ENCODE data around the gene ANP32D.
"Not testable (repeated sequence)": the region's sequence is repeated elsewhere in the genome, so short reads cannot be mapped to it uniquely, and the experiment has no call there.

DNA sequence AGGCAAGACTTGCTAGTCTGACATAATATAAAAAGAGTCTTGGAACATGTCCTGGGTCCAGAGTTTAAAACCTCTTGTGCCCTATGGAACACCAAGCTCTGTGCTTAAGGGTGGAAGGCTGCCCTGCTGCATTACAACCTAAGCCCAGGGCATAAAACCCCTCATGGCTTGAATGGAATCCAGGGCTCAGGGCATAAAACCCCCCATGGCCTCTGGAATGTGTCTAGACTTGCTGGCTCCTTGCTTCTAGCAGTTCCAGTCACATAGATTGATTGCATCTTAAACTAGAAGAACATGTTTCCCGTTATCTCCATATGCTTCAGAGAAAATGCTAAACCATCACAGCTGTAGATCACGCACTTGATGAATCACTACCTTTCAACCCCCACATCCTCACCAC lies 34.5 kb downstream of the ANP32D start:
- TF ChIP-seq, protein P1, sequence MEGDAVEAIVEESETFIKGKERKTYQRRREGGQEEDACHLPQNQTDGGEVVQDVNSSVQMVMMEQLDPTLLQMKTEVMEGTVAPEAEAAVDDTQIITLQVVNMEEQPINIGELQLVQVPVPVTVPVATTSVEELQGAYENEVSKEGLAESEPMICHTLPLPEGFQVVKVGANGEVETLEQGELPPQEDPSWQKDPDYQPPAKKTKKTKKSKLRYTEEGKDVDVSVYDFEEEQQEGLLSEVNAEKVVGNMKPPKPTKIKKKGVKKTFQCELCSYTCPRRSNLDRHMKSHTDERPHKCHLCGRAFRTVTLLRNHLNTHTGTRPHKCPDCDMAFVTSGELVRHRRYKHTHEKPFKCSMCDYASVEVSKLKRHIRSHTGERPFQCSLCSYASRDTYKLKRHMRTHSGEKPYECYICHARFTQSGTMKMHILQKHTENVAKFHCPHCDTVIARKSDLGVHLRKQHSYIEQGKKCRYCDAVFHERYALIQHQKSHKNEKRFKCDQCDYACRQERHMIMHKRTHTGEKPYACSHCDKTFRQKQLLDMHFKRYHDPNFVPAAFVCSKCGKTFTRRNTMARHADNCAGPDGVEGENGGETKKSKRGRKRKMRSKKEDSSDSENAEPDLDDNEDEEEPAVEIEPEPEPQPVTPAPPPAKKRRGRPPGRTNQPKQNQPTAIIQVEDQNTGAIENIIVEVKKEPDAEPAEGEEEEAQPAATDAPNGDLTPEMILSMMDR (IDR thresholded peaks at IDR 0.05), result not testable (repeated sequence)
- not testable (repeated sequence) for TF ChIP-seq POLR2AphosphoS5 (IDR thresholded peaks at IDR 0.05)
